Astrocyte (in vitro differentiated cells and primary cell): ENCODE data around the gene CHMP4B. TPM values are rescaled to one million over a fixed set of nuclear protein-coding genes. Genes with fewer than 3 reads are reported as not detected.

ENCODE experiments used
- DNase-seq: peaks from one replicate; pipeline ENCODE4 v3.0.0-alpha.2; 2010; ENCODE audit warnings: low read depth
- FAIRE-seq: peaks from 2 replicates; lab custom pipeline; 2011; peaks lifted over from hg19 to GRCh38; lab: Jason Lieb, UNC
- H2AFZ ChIP-seq: 2 replicates; pipeline ENCODE4 v1.6.0; 2012; ENCODE audit warnings: low read depth, low read length, inconsistent platforms
- H3K27ac ChIP-seq: 2 replicates; pipeline ENCODE4 v1.5.1; 2011; ENCODE audit warnings: low read depth, low read length, inconsistent platforms
- H3K27me3 ChIP-seq: 2 replicates; pipeline ENCODE4 v1.6.0; 2011; ENCODE audit warnings: low read length, inconsistent platforms; ENCODE audit not compliant: insufficient read depth
- H3K36me3 ChIP-seq: 2 replicates; pipeline ENCODE4 v1.5.1; 2011; ENCODE audit warnings: low read length, inconsistent platforms; ENCODE audit not compliant: insufficient read depth
- H3K4me1 ChIP-seq: 2 replicates; pipeline ENCODE4 v1.5.1; 2011; ENCODE audit warnings: low read length, inconsistent platforms; ENCODE audit not compliant: insufficient read depth
- H3K4me2 ChIP-seq: 2 replicates; pipeline ENCODE4 v1.6.0; 2012; ENCODE audit warnings: low read length, inconsistent platforms
- H3K4me3 ChIP-seq: 2 replicates; pipeline ENCODE4 v1.5.1; 2011; ENCODE audit warnings: low read depth, mild to moderate bottlenecking, low read length, inconsistent platforms; ENCODE audit not compliant: insufficient read depth
- H3K79me2 ChIP-seq: 2 replicates; pipeline ENCODE4 v1.6.0; 2012; ENCODE audit warnings: mild to moderate bottlenecking, low read length, inconsistent platforms; ENCODE audit not compliant: insufficient read depth
- H3K9ac ChIP-seq: 2 replicates; pipeline ENCODE4 v1.6.0; 2012; ENCODE audit warnings: mild to moderate bottlenecking, low read length, inconsistent platforms
- H3K9me3 ChIP-seq: 2 replicates; pipeline ENCODE4 v1.5.1; 2012; ENCODE audit warnings: low read depth, mild to moderate bottlenecking, low read length, inconsistent platforms; ENCODE audit not compliant: insufficient read depth
- H4K20me1 ChIP-seq: 2 replicates; pipeline ENCODE4 v1.6.0; 2012; ENCODE audit warnings: low read length, inconsistent platforms; ENCODE audit not compliant: insufficient read depth
- H3K27ac Mint-ChIP-seq: one replicate; pipeline ENCODE4 v1.8.0; 2021; ENCODE audit warnings: mild to moderate bottlenecking, mixed read lengths; ENCODE audit not compliant: unreplicated experiment
- H3K27me3 Mint-ChIP-seq: one replicate; pipeline ENCODE4 v1.8.0; 2021; ENCODE audit warnings: low read depth, mixed read lengths; ENCODE audit not compliant: unreplicated experiment
- H3K36me3 Mint-ChIP-seq: one replicate; pipeline ENCODE4 v1.8.0; 2021; ENCODE audit warnings: low read depth, mixed read lengths; ENCODE audit not compliant: unreplicated experiment
- H3K4me1 Mint-ChIP-seq: one replicate; pipeline ENCODE4 v1.8.0; 2021; ENCODE audit warnings: low read depth, mixed read lengths; ENCODE audit not compliant: unreplicated experiment
- H3K4me3 Mint-ChIP-seq: one replicate; pipeline ENCODE4 v1.8.0; 2021; ENCODE audit warnings: mild to moderate bottlenecking, moderate library complexity, mixed read lengths; ENCODE audit not compliant: unreplicated experiment
- H3K9me3 Mint-ChIP-seq: one replicate; pipeline ENCODE4 v1.8.0; 2021; ENCODE audit warnings: mild to moderate bottlenecking, mixed read lengths; ENCODE audit not compliant: unreplicated experiment
- CTCF ChIP-seq: IDR thresholded peaks from 2 replicates; pipeline ENCODE4 v1.5.1; 2011; ENCODE audit warnings: low read depth, mild to moderate bottlenecking, inconsistent platforms, low read length, moderate library complexity; ENCODE audit not compliant: insufficient read depth
- EZH2 ChIP-seq: IDR thresholded peaks from 2 replicates; pipeline ENCODE4 v1.6.1; 2012; ENCODE audit warnings: mild to moderate bottlenecking, low read length, inconsistent platforms; ENCODE audit not compliant: insufficient read depth
- total RNA-seq: library from RNA; stranded (reverse); gene quantifications from 2 replicates; pipeline ENCODE4 v1.2.1, GENCODE V29; 2021

CHMP4B gene
- total RNA-seq, 1 donor from 2014 or later, result 90.6 TPM

DNA sequence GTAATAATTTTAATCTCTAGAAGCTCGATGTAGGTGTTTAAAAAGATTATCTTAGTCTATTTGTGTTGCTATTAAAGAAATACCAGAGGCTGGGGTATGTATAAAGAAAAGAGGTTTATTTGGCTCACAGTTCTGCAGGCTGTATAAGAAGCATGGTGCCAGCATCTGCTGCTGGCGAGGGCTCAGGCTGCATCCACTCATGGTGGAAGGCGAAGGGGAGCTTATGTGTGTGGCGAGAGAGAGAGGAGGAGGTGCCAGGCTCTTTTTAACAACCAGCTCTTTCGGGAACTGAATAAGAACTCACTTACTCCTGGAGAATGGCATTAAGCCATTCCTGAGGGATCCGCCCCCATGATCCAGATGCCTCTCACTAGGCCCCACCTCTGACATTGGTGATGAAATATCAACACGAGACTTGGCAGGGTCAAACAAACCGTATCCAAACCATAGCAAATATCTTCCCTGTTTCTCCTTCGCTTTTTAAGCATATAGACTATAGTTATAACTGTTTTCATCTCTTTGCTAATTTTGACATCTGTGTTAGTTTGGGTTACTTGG, 24.5 kb downstream of the CHMP4B start:
- TF ChIP-seq EZH2, result no peak
- TF ChIP-seq CTCF, result no peak
- no peak overlapping the region for H3K4me2 ChIP-seq
- H3K9ac ChIP-seq, result no peak overlapping the region
- FAIRE-seq, result no peak
- Mint-ChIP-seq H3K36me3 (peaks cover 10% of the 10 kb centered on the region), H3K27ac (no peak overlapping the region), H3K4me1 (peaks cover 23% of the 10 kb centered on the region), H3K27me3 (no peaks in the 10 kb centered on the region), H3K4me3 (no peak overlapping the region), H3K9me3 (no peaks in the 10 kb centered on the region)
- H3K27ac ChIP-seq, result no peak overlapping the region
- H3K9me3 ChIP-seq, result no peaks in the 10 kb centered on the region
- no peaks in the 10 kb centered on the region for H3K27me3 ChIP-seq
- H3K79me2 ChIP-seq, result peaks cover 96% of the 10 kb centered on the region
- no peak overlapping the region for H2AFZ ChIP-seq
- no peak for DNase-seq
- H3K36me3 ChIP-seq, result no peaks in the 10 kb centered on the region
- H4K20me1 ChIP-seq, result peaks cover 98% of the 10 kb centered on the region
- H3K4me1 ChIP-seq, result peaks cover 11% of the 10 kb centered on the region
- H3K4me3 ChIP-seq, result no peak overlapping the region

DNA sequence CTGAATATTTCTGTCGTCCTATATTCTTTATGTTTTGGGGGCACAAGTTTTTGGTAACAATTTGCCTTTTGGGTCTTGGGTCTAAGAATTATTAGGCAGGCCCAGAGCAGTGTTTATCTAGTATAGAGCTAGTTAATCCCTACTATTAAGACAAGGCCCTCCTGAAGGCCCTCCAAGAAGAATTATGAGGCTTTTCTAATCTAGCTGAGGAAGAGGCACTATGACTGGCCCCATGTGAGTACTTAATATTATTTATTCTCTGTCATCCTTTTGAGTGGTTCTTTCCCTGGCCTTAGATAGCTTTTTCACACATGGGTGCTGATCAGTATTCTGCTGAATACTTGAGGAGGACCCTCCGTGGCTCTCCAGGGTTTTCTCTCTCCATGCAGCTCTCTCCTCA, 25.1 kb downstream of the CHMP4B start:
- Histone ChIP-seq H3K79me2 (peaks cover 100% of the 10 kb centered on the region), H3K36me3 (no peaks in the 10 kb centered on the region), H2AFZ (no peak overlapping the region), H3K9me3 (no peaks in the 10 kb centered on the region), H3K27ac (no peak overlapping the region), H3K4me1 (peaks cover 11% of the 10 kb centered on the region), H3K4me2 (no peak overlapping the region), H3K4me3 (no peak overlapping the region), H3K9ac (no peak overlapping the region), H4K20me1 (peaks cover 99% of the 10 kb centered on the region), H3K27me3 (no peaks in the 10 kb centered on the region)
- Mint-ChIP-seq H3K27me3 (no peaks in the 10 kb centered on the region), H3K9me3 (no peaks in the 10 kb centered on the region), H3K36me3 (peaks cover 10% of the 10 kb centered on the region), H3K4me3 (no peak overlapping the region), H3K4me1 (peaks cover 28% of the 10 kb centered on the region), H3K27ac (peak overlapping the region; percentile 66)
- no peak for DNase-seq
- TF ChIP-seq EZH2, result no peak
- TF ChIP-seq CTCF, result no peak
- no peak for FAIRE-seq

GRCh38 chr20:33837096-33837830, 26.1 kb downstream of the CHMP4B start:
- no peak overlapping the region for H3K4me3 ChIP-seq
- Mint-ChIP-seq H3K9me3 (no peaks in the 10 kb centered on the region), H3K27ac (peak overlapping the region; percentile 11), H3K36me3 (peaks cover 10% of the 10 kb centered on the region), H3K4me1 (peaks cover 30% of the 10 kb centered on the region), H3K4me3 (no peak overlapping the region), H3K27me3 (no peaks in the 10 kb centered on the region)
- FAIRE-seq, result no peak
- no peak overlapping the region for H3K4me2 ChIP-seq
- H3K79me2 ChIP-seq, result peaks cover 100% of the 10 kb centered on the region
- TF ChIP-seq EZH2 (no peak), CTCF (no peak)
- no peaks in the 10 kb centered on the region for H3K27me3 ChIP-seq
- H2AFZ ChIP-seq, result no peak overlapping the region
- peaks cover 2% of the 10 kb centered on the region for H3K4me1 ChIP-seq
- H3K9ac ChIP-seq, result no peak overlapping the region
- no peaks in the 10 kb centered on the region for H3K36me3 ChIP-seq
- H3K9me3 ChIP-seq, result no peaks in the 10 kb centered on the region
- H4K20me1 ChIP-seq, result peaks cover 99% of the 10 kb centered on the region
- no peak overlapping the region for H3K27ac ChIP-seq
- DNase-seq, result no peak
